Neuron (in vitro differentiated cells): Measurements from ENCODE around the gene MYL6.
A peak's percentile ranks its signal among the peaks of the same experiment; 100 is the strongest.

Experiments used
- H2AFZ ChIP-seq: one replicate; pipeline ENCODE4 v1.6.1; 2013; ENCODE audit warnings: low read depth, mild to moderate bottlenecking, inconsistent platforms, low read length, moderate library complexity
- H3K27me3 ChIP-seq: one replicate; pipeline ENCODE4 v1.6.1; 2013; ENCODE audit warnings: low read length; ENCODE audit not compliant: insufficient read depth
- H3K36me3 ChIP-seq: one replicate; pipeline ENCODE4 v1.6.1; 2013; ENCODE audit warnings: low read length; ENCODE audit not compliant: insufficient read depth
- H3K4me1 ChIP-seq: one replicate; pipeline ENCODE4 v1.6.1; 2013; ENCODE audit warnings: low read length; ENCODE audit not compliant: insufficient read depth
- H3K4me3 ChIP-seq: 2 replicates; pipeline ENCODE4 v1.5.1; 2013; ENCODE audit warnings: mild to moderate bottlenecking, low read length, moderate library complexity
- H3K9me3 ChIP-seq: one replicate; pipeline ENCODE4 v1.6.1; 2013; ENCODE audit warnings: low read length

Gene MYL6

DNA sequence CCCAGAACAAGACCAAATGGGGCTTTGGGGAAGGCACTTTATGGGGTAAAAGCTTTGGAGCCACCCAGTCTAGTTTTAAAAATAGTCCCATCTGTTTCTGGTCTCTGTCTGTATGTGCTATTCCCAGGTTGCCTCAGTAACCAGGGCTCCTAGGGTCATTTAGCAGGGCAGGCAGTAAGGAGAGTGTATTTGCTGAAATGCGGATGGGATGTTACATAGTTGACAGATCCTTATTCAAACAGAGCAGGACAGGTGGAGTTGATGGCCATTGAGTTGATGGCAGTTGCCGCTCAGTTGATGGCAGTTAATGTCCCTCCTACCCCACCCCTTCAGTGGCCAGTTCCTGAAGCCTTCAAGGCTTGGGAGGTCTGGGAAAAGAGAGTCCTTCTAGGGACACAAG is 35.5 kb upstream of the MYL6 start:
- Histone ChIP-seq H2AFZ (no peak overlapping the region), H3K4me1 (peaks cover 34% of the 10 kb centered on the region), H3K9me3 (no peaks in the 10 kb centered on the region), H3K4me3 (no peak overlapping the region), H3K27me3 (no peaks in the 10 kb centered on the region), H3K36me3 (peaks cover 25% of the 10 kb centered on the region)

GRCh38 chr12:56124133-56124532 is 34.0 kb upstream of the MYL6 start:
- no peaks in the 10 kb centered on the region for H3K9me3 ChIP-seq
- peaks cover 30% of the 10 kb centered on the region for H3K4me1 ChIP-seq
- H3K27me3 ChIP-seq, result no peaks in the 10 kb centered on the region
- H3K36me3 ChIP-seq, result peaks cover 25% of the 10 kb centered on the region
- H2AFZ ChIP-seq, result no peak overlapping the region
- no peak overlapping the region for H3K4me3 ChIP-seq

GRCh38 chr12:56126732-56127239 is 31.4 kb upstream of the MYL6 start:
- Histone ChIP-seq H3K36me3 (peaks cover 21% of the 10 kb centered on the region), H3K4me3 (peak overlapping the region; percentile 89), H3K9me3 (no peaks in the 10 kb centered on the region)

DNA sequence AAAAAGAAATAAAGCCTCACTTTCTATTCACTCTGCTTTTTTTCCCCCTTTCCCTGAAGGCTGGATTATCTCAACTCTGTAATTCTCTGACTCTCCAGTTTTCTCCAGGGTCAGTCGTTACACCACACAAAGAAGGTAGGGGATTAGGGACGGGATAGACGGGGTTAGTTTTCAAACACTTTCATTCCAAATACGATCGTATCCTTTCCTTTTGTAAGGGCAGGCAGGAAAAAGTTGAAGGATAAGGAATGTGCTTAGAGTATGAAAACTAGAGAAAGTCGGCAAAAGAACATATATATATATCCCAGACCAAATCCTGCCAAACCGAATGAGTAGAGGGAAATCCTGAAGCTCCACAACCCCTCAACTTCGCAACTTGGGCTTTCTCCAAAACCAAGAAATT is 30.7 kb upstream of the MYL6 start:
- Histone ChIP-seq H2AFZ (no peak overlapping the region), H3K9me3 (no peaks in the 10 kb centered on the region), H3K27me3 (no peaks in the 10 kb centered on the region), H3K4me3 (peak overlapping the region; percentile 89), H3K4me1 (peaks cover 30% of the 10 kb centered on the region), H3K36me3 (peaks cover 26% of the 10 kb centered on the region)

More at GRCh38 chr12:56126732-56127239, 31.4 kb upstream of the MYL6 start:
- peaks cover 30% of the 10 kb centered on the region for H3K4me1 ChIP-seq
- H3K27me3 ChIP-seq, result no peaks in the 10 kb centered on the region
- no peak overlapping the region for H2AFZ ChIP-seq

DNA sequence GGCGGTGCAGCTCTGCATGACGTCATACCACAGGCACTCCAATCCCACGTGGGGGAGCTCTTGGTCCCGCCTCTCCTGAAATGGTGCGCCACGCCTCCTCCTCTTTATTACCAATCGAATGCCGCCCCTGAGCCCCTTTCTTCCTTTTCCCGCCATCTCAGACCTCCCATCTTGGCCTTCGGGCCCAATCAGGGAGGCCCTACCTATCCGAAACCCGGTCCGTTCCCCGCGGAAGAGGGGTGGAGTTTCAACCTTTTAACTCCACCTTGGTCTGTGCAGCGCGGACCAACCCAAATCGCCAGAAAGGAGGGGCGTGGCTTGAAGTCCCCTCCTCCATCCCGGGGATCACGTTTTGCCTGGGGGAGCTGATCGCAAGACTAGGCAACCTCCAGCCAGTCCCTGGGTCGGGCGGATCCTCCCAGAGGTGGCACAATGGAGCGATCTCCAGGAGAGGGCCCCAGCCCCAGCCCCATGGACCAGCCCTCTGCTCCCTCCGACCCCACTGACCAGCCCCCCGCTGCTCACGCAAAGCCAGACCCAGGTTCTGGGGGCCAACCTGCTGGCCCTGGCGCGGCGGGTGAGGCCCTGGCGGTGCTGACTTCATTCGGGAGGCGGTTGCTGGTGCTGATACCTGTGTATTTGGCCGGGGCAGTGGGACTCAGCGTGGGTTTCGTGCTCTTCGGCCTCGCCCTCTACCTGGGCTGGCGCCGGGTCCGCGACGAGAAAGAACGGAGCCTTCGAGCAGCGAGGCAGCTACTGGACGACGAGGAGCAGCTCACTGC is 30.1 kb upstream of the MYL6 start, which contains the start of gene ESYT1:
TSS of gene ESYT1 (plus strand) at position 380 of the 782 bp plus-strand sequence. CDS start at position 433, 53 bp downstream.
- H3K9me3 ChIP-seq, result no peaks in the 10 kb centered on the region
- peaks cover 30% of the 10 kb centered on the region for H3K4me1 ChIP-seq
- H2AFZ ChIP-seq, result peak within 1 kb of the TSS; percentile 13
- H3K4me3 ChIP-seq, result peak within 1 kb of the TSS; percentile 89
- no peaks in the 10 kb centered on the region for H3K27me3 ChIP-seq
- peaks cover 27% of the 10 kb centered on the region for H3K36me3 ChIP-seq

DNA sequence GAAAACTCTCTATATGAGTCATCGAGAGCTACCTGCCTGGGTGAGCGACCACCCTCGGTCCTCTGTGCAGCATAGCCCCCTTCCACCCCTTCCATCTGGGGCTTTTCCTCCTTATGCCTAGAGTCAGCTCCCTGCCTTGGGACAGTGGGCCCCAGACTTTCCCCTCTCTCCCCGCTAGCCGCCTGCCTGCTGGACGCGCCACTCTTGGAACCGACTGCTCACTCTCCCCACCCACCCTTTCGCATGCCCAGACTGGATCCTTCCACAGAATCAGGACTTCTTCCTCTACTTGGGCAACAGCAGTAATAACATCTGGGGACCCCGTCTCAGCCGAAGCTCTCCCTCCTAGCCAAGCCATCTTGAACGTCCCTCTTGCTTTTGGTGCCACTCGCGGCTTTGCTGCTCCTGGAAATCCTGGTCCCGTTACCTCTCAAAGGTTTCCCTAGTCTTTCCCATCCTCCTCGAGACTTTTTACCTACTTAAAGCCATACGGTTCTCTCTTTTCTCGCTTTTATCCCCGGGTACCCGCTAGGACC is 29.4 kb upstream of the MYL6 start:
- peak overlapping the region; percentile 13 for H2AFZ ChIP-seq
- no peaks in the 10 kb centered on the region for H3K27me3 ChIP-seq
- H3K4me3 ChIP-seq, result peak overlapping the region; percentile 89
- H3K9me3 ChIP-seq, result no peaks in the 10 kb centered on the region
- H3K4me1 ChIP-seq, result peaks cover 30% of the 10 kb centered on the region
- H3K36me3 ChIP-seq, result peaks cover 33% of the 10 kb centered on the region

DNA sequence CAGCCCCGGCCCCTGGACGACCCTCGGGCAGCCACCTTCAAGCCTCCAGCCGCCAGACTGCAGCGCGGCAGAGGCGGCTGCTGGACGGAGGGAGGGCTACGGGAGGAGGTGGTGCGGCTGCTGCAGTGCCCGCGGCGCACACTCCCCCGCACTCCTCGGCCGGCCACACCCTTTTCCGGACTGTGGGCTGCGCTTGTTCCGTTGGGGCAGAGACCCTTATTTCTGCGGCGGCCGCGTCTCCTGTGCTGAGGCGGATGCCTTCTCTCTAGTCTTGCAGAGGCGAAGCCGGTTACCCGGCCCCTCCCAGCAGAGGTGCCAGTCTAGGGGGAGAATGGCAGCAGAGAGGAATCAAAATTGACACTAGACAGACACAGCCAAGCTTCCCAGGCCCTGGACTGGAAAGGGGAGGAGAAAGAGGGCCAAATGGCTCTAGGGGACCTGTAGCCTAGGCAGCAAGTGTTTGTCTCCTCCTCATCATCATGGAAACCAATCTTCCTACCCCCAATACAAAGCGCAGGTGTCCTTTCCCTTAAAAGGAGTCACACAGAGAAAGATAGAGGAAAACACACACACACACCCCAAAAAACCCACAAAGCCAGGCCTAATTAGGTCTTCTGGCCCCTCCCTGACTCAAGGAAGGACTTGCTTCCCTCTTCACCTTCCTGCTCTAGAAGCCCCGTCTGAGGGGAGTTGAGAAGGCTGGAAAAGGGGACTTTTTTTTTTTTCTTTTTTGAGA is 28.8 kb upstream of the MYL6 start:
- Histone ChIP-seq H3K4me1 (peaks cover 30% of the 10 kb centered on the region), H2AFZ (no peak overlapping the region), H3K27me3 (no peaks in the 10 kb centered on the region), H3K36me3 (peaks cover 40% of the 10 kb centered on the region), H3K9me3 (no peaks in the 10 kb centered on the region), H3K4me3 (peak overlapping the region; percentile 89)

- Histone ChIP-seq H3K9me3 (no peaks in the 10 kb centered on the region), H3K4me3 (peak overlapping the region; percentile 89), H3K36me3 (peaks cover 44% of the 10 kb centered on the region), H3K27me3 (no peaks in the 10 kb centered on the region), H2AFZ (no peak overlapping the region), H3K4me1 (peaks cover 30% of the 10 kb centered on the region)
These were observed 28.1 kb upstream of the MYL6 start for GRCh38 chr12:56129942-56130495.

- Histone ChIP-seq H3K9me3 (no peaks in the 10 kb centered on the region), H3K4me3 (no peak overlapping the region)
These were observed 27.3 kb upstream of the MYL6 start for GRCh38 chr12:56130876-56131275.

DNA sequence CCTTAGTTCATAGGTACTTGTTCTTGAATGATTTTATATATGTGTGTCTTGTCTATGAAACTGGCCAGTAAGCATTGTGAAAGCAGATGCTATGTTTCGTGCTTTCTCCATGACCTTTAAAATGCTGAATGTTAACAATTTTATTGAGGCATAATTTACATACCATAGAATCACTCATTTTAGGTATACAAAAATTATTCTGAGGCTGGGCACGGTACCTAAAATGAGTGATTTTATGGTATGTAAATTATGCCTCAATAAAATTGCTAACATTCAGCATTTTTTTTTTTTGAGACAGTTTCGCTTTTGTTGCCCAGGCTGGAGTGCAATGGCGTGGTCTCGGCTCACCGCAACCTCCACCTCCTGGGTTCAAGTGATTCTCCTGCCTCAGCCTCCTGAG is 23.3 kb upstream of the MYL6 start:
- Histone ChIP-seq H3K4me1 (peaks cover 3% of the 10 kb centered on the region), H3K27me3 (no peaks in the 10 kb centered on the region), H3K36me3 (peaks cover 82% of the 10 kb centered on the region), H2AFZ (no peak overlapping the region), H3K9me3 (no peaks in the 10 kb centered on the region), H3K4me3 (no peak overlapping the region)

More at GRCh38 chr12:56130876-56131275, 27.3 kb upstream of the MYL6 start:
- Histone ChIP-seq H3K27me3 (no peaks in the 10 kb centered on the region), H3K36me3 (peaks cover 46% of the 10 kb centered on the region), H2AFZ (no peak overlapping the region), H3K4me1 (peaks cover 30% of the 10 kb centered on the region)

GRCh38 chr12:56137853-56138571 is 20.1 kb upstream of the MYL6 start:
- Histone ChIP-seq H3K4me3 (no peak overlapping the region), H3K4me1 (no peaks in the 10 kb centered on the region), H2AFZ (no peak overlapping the region), H3K27me3 (no peaks in the 10 kb centered on the region), H3K36me3 (peaks cover 78% of the 10 kb centered on the region), H3K9me3 (no peaks in the 10 kb centered on the region)

DNA sequence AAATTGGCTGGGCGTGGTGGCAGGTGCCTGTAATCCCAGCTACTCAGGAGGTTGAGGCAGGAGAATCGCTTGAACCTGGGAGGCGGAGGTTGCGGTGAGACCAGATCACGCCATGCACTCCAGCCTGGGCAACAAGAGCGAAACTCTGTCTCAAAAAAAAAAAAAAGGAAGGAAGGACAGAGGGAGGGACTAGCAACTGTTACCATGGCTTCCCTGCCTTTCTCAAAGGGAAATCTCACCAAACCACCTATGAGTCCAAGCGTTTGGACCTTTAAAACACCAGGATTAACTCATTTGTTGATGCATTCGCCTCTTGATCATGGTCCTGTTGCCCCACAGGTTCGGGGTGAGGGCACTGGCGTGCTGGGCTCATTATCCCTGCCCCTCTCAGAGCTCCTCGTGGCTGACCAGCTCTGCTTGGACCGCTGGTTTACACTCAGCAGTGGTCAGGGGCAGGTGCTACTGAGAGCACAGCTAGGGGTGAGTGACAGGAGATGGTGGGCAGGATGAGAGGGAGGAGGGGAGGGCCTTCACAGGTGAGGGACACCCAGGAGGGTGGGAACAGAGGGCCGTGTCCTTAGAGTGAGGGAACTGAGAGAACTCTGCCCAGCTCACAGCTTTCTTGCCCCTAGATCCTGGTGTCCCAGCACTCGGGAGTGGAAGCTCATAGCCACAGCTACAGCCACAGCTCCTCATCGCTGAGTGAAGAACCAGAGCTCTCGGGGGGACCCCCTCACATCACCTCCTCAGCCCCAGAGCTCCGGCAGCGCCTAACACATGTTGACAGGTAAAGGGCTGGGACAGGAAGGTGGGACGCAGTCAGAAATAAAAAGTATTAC is 16.0 kb upstream of the MYL6 start:
- Histone ChIP-seq H3K4me3 (no peak overlapping the region), H2AFZ (no peak overlapping the region), H3K4me1 (no peaks in the 10 kb centered on the region), H3K36me3 (peaks cover 70% of the 10 kb centered on the region), H3K9me3 (no peaks in the 10 kb centered on the region), H3K27me3 (no peaks in the 10 kb centered on the region)
